IPS DF 6.9 (cell line): ENCODE data around the gene SEC11A.
"Not testable (repeated sequence)": the region's sequence is repeated elsewhere in the genome, so short reads cannot be mapped to it uniquely, and the experiment has no call there.

Source experiments
- DNase-seq: peaks from one replicate; pipeline ENCODE4 v3.0.0-alpha.2; 2013; ENCODE audit warnings: low read depth, low spot score
- H3K27ac ChIP-seq: one replicate; pipeline ENCODE4 v1.5.1; 2013; ENCODE audit warnings: low read length, control low read depth
- H3K27me3 ChIP-seq: 2 replicates; pipeline ENCODE4 v1.6.1; 2013; ENCODE audit warnings: mild to moderate bottlenecking, low read length; ENCODE audit not compliant: control insufficient read depth, insufficient read depth
- H3K36me3 ChIP-seq: 2 replicates; pipeline ENCODE4 v1.6.1; 2013; ENCODE audit warnings: low read length; ENCODE audit not compliant: control insufficient read depth, insufficient read depth
- H3K4me1 ChIP-seq: 2 replicates; pipeline ENCODE4 v1.6.1; 2013; ENCODE audit warnings: low read length; ENCODE audit not compliant: control insufficient read depth, insufficient read depth
- H3K4me3 ChIP-seq: 2 replicates; pipeline ENCODE4 v1.5.1; 2013; ENCODE audit warnings: mild to moderate bottlenecking, low read length
- H3K9me3 ChIP-seq: 2 replicates; pipeline ENCODE4 v1.6.1; 2013; ENCODE audit warnings: low read length, inconsistent platforms; ENCODE audit not compliant: control insufficient read depth, insufficient read depth
- WGBS: extraction: QIAGEN DNeasy Blood & Tissue Kit; methylation state at CpG from one replicate; pipeline ENCODE4 v1.1.7; 2013; ENCODE audit warnings: mixed read lengths, missing lambda C conversion rate; ENCODE audit not compliant: insufficient read length, insufficient coverage; 5-methylcytosine and 5-hydroxymethylcytosine counted together

The SEC11A gene

DNA sequence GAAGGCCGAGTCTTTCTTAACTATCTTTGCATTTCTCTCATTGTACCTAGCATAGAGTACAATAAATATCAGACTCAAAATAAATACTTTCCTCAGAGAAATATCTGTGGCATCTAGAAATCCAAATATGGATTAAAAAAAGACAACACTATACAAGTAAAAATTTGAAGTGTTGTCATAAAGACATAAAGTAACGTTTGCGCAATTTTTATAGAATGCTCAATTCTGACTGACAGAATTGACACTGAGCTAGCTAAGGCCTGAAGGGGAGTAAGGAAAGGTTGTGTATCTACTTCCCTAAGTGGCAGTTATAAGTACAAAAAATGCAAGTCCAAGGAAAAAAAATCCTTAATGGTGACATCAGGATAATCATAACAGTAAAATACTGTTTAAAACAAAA is 1.1 kb downstream of the SEC11A start:
- DNase-seq, result no peak
- Histone ChIP-seq H3K4me1 (no peaks in the 10 kb centered on the region), H3K36me3 (0 out of 2 replicates have a peak, but pooled peaks cover 3% of the 10 kb centered on the region), H3K27me3 (no peaks in the 10 kb centered on the region), H3K4me3 (peak overlapping the region; percentile 61; the same call in 1 of the 2 replicates), H3K9me3 (no peaks in the 10 kb centered on the region), H3K27ac (no peak overlapping the region)
- WGBS, result no CpG with 5 or more reads among the region's 3 CpGs

DNA sequence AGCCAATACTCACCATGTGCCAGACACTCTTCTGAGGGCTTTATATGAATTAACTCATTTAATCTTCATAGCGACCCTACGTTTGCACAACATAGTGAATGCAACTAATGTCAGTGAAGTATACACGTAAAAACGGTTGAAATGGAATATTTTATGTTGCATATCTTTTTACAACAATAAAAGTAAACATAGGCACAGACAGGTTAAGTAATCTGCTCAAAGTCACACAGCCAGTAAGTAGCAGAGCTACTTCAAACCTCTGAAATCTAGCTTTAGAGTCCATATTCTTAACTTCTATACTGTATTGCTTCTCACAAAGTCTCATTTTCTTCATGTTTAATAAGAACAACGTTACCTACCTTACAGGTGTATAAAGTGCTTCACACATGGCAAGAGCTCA is 1.6 kb downstream of the SEC11A start:
- DNase-seq, result no peak
- WGBS, result no CpG with 5 or more reads among the region's 5 CpGs
- no peaks in the 10 kb centered on the region for H3K4me1 ChIP-seq
- no peaks in the 10 kb centered on the region for H3K27me3 ChIP-seq
- 0 out of 2 replicates have a peak, but pooled peaks cover 3% of the 10 kb centered on the region for H3K36me3 ChIP-seq
- H3K27ac ChIP-seq, result no peak overlapping the region
- H3K9me3 ChIP-seq, result no peaks in the 10 kb centered on the region
- H3K4me3 ChIP-seq, result no peak overlapping the region

DNA sequence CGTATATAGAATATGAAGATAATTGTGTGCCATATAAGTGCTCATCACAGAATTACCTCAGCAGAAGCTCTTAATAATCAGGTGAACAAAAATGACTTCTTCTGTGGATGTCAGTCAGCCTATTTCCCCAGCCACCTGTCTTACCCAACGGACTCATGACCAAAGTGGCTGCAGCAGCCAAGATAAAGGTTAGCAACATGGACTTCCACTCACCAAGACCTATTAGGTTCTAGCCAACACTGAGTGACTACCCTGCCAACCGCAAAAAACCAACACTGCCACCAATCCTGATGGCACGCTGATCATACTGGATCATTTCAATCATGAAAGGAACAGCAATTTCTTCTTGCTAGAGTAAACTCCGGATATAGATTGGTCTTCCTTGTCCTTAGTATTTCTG is 12.1 kb downstream of the SEC11A start:
- no peaks in the 10 kb centered on the region for H3K9me3 ChIP-seq
- WGBS, result no CpG with 5 or more reads among the region's 5 CpGs
- H3K27ac ChIP-seq, result no peak overlapping the region
- H3K4me3 ChIP-seq, result no peak overlapping the region
- no peaks in the 10 kb centered on the region for H3K4me1 ChIP-seq
- DNase-seq, result no peak
- no peaks in the 10 kb centered on the region for H3K27me3 ChIP-seq
- no peaks in the 10 kb centered on the region for H3K36me3 ChIP-seq

DNA sequence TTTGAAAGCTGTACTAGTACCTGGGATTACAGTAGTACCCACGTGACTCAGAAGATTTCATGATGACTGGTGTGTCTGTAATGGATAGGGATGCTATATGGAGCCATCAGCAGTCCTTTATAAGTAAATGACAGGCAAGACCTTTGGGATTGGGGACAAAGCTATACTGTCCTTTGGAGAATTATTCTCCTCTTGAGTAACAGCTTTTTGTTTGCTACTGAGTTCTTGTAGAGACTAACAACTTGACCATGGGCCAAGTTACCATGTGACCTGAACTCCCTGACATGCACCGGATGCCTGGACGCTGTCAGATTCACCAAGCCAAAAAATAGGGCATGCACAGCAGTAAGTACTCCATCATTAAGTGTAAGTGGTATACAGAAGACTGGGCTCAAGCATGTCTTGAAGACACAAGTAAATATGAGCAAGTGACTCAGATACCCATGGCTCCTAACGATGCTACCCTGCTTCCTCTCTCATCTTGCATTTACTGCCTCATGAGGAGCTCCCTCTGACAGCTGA is 12.9 kb downstream of the SEC11A start:
- DNase-seq, result no peak
- no CpG with 5 or more reads among the region's 4 CpGs for WGBS
- no peaks in the 10 kb centered on the region for H3K4me1 ChIP-seq

DNA sequence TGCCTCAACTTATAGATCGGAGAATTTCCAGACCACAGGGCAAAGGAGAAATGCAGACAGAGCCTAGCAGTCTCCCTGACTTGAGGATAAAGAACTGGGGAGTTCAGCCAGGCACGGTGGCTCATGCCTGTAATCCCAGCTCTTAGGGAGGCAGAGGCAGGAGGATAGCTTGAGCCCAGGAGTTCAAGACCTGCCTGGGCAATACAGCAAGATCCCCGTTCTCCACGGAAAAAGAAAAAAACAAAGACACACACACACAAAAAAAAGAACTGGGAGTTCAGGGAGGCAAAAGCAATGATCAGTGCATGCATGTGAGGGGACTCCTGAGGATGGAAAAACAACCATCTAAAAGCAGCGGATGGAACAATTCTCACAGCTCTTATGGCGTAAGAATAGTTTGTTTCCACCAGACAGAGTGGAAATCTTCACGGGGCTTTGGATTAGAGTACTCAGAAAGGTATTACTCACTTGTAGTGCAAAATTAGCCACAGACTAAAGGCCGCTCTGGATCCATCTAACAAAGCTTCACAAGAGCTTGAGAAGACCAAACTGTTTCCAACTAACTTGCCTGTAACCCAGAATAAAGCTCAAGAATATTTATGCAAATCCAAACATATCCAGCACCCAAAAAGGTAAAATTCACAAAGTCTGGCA is 16.3 kb downstream of the SEC11A start:
- no peaks in the 10 kb centered on the region for H3K9me3 ChIP-seq
- WGBS, result no CpG with 5 or more reads among the region's 8 CpGs
- no peak for DNase-seq
- H3K36me3 ChIP-seq, result no peaks in the 10 kb centered on the region
- no peaks in the 10 kb centered on the region for H3K27me3 ChIP-seq
- H3K4me1 ChIP-seq, result no peaks in the 10 kb centered on the region
- H3K4me3 ChIP-seq, result no peak overlapping the region
- no peak overlapping the region for H3K27ac ChIP-seq

More for the DNA sequence above, 12.9 kb downstream of the SEC11A start:
- no peaks in the 10 kb centered on the region for H3K9me3 ChIP-seq
- H3K4me3 ChIP-seq, result no peak overlapping the region
- no peaks in the 10 kb centered on the region for H3K27me3 ChIP-seq
- no peaks in the 10 kb centered on the region for H3K36me3 ChIP-seq
- H3K27ac ChIP-seq, result no peak overlapping the region

DNA sequence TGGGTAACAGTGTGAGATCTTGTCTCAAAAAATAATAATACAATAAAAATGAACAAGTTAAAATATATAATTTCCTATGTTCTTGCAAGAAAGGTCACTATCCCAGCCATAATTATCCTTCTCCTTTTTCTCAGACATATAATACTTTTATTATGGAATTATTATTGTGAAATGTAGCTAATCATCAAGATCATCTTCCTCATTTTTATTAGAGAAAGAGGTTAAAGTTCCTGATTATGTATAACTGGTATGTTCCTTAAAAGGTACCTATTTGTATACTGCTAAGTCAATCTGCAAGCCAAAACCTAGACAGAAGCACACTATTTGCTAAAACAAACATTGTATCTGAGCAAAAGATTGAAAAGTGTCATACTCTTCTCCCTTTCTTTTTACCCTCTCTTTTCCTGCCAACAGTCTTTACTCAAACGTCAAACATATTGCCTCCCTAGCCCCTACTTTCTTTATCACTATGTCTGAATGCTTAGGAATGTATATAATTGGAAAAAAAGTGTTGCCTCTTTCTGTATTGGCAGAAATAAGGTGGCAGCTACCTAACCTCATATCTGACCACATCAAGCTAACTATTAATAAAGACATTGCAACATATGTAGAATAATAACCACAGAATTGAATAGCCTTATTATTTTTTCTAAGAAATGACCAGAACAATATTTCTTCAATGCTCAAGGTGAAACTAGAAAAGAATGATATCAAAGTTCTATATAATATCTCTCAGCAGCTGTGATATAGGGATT is 18.5 kb downstream of the SEC11A start:
- H3K9me3 ChIP-seq, result no peaks in the 10 kb centered on the region
- H3K36me3 ChIP-seq, result no peaks in the 10 kb centered on the region
- H3K4me1 ChIP-seq, result no peaks in the 10 kb centered on the region
- no peaks in the 10 kb centered on the region for H3K27me3 ChIP-seq
- no peak overlapping the region for H3K4me3 ChIP-seq
- no CpG with 5 or more reads among the region's 1 CpG for WGBS
- no peak overlapping the region for H3K27ac ChIP-seq
- no peak for DNase-seq

DNA sequence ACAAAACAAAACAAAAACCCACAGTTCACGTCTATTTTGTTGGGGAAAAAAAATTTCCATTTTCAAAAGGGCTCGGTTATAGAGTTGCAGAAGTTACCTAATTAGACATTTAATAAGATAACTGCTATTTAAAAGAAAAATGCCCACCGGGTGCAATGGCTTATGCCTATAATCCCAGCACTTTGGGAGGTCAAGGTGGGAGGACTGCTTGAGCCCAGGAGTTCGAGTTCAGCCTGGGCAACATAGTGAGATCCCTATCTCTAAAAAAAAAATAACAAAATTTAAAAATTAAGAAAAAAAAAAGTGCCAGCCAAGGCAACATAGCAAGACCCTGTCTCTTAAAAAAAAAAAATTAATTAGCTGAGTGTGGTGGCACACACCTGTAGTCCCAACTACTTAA is 19.2 kb downstream of the SEC11A start:
- Histone ChIP-seq H3K4me3 (no peak overlapping the region), H3K27me3 (no peaks in the 10 kb centered on the region), H3K36me3 (no peaks in the 10 kb centered on the region), H3K4me1 (no peaks in the 10 kb centered on the region), H3K27ac (no peak overlapping the region), H3K9me3 (no peaks in the 10 kb centered on the region)
- WGBS, result no CpG with 5 or more reads among the region's 4 CpGs
- DNase-seq, result no peak

DNA sequence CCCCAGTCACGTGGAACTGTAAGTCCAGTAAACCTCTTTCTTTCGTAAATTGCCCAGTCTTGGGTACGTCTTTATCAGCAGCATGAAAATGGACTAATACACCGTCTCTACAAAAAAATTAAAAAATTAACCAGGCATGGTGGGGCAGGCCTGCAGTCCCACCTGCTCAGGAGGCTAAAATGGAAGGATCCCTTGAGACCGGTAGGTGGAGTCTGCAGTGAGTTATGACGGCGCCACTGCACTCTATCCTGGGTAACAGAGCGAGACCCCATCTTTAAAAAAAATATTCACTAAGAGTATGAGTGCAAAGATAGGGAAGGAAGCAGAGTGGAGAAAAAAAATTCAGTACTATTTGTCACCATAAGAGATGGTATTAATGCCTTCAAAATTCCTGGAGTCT is 25.6 kb downstream of the SEC11A start:
- no peak for DNase-seq
- Histone ChIP-seq H3K27ac (no peak overlapping the region), H3K36me3 (no peaks in the 10 kb centered on the region), H3K27me3 (no peaks in the 10 kb centered on the region), H3K4me3 (no peak overlapping the region), H3K4me1 (no peaks in the 10 kb centered on the region), H3K9me3 (no peaks in the 10 kb centered on the region)
- WGBS, result no CpG with 5 or more reads among the region's 8 CpGs

DNA sequence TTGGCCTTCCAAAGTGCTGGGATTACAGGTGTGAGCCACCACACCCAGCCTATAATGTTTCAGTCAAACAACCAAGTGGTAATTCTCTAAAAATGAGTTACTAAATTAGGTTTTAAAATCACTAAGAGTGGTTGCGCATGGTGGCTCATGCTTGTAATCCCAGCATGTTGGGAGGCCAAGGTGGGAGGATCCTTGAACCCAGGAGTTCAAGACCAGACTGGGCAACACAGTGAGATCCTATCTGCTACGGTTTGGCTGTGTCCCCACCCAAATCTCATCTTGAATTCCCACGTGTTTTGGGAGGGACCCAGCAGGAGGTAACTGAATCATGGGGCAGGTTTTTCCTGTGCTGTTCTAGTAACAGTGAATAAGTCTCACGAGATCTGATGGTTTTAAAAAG is 26.1 kb downstream of the SEC11A start:
- no peak overlapping the region for H3K27ac ChIP-seq
- DNase-seq, result no peak
- WGBS, result no CpG with 5 or more reads among the region's 4 CpGs
- no peaks in the 10 kb centered on the region for H3K9me3 ChIP-seq
- no peaks in the 10 kb centered on the region for H3K36me3 ChIP-seq
- no peaks in the 10 kb centered on the region for H3K4me1 ChIP-seq
- no peaks in the 10 kb centered on the region for H3K27me3 ChIP-seq
- H3K4me3 ChIP-seq, result no peak overlapping the region

DNA sequence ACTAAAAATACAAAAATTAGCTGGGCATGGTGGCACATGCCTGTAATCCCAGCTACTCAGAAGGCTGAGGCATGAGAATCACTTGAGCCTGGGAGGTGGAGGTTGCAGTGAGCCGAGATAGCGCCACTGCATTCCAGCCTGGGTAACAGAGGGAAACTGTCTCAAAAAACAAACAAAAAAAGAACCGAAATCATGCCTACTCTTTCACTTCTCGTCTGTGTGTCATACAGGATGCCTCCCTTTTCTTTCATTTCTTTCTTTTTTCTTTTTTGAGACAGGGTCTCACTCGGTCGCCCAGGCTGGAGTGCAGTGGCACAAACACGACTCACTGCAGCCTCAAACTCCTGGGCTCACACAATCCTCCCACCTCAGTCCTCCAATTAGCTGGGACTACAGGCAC is 29.5 kb downstream of the SEC11A start:
- no CpG with 5 or more reads among the region's 7 CpGs for WGBS
- H3K36me3 ChIP-seq, H3K4me3 ChIP-seq, H3K4me1 ChIP-seq, H3K27ac ChIP-seq, H3K27me3 ChIP-seq, H3K9me3 ChIP-seq, DNase-seq: not testable (repeated sequence)
